NOMO-1 treated with dmso at 0.1 percent for 144 hours (cell line): ENCODE results near the gene CAMK2G.

Experiments
- DNase-seq: peaks from one replicate; lab custom pipeline; 2025; ENCODE audit not compliant: unreplicated experiment; lab: John Stamatoyannopoulos, UW

The CAMK2G gene

DNA sequence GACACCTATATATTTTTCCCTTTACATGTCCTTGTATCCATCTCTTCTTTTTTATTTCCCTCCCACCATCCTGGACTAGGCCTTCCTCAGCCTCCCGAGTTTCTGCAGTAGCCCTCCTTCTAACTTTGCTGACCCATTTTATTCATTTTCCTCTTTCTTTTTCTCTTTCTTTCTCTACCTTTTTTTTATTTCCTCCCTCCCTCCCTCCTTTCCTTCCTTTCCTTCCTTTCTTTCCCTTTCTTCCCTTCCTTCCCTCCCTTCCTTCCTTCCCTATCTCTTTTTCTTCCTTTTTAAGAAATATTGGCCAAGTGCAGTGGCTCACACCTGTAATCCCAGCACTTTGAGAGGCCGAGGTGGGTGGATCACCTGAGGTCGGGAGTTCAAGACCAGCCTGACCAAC is 9.7 kb upstream of the CAMK2G start:
- DNase-seq: no peak

DNA sequence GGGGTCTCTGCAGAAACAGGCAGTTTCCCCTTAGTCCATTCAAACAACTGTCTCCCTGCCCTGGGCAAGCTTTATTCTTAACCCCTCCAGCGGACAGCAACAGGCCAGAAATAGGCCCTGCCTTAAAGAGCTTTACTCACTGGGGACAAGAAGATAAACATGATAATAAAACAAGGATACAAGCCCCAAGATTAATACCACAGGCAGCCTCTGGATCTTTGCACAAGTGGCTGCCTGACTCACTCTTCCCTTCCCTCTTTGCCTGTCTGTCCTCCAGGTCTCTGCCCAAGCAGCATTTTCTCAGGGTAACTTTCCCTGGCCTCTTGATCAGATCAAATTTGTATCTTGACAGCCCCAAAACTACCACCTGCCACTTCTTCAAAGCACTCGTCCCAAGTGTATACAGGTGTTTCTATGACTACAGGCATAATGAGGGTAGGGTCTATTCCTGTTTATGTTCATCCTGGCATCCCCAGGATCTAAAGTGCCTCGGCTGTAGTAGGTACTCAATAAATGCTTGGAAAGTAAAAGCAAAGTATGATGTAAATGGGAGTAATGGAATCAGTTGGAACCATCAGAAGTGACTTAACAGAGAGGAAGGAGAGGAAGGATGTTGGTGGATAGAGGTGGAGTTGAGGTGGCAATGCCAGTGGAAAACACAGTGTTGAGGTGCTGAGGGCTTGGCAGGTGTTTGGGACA is 7.0 kb upstream of the CAMK2G start:
- no peak for DNase-seq

DNA sequence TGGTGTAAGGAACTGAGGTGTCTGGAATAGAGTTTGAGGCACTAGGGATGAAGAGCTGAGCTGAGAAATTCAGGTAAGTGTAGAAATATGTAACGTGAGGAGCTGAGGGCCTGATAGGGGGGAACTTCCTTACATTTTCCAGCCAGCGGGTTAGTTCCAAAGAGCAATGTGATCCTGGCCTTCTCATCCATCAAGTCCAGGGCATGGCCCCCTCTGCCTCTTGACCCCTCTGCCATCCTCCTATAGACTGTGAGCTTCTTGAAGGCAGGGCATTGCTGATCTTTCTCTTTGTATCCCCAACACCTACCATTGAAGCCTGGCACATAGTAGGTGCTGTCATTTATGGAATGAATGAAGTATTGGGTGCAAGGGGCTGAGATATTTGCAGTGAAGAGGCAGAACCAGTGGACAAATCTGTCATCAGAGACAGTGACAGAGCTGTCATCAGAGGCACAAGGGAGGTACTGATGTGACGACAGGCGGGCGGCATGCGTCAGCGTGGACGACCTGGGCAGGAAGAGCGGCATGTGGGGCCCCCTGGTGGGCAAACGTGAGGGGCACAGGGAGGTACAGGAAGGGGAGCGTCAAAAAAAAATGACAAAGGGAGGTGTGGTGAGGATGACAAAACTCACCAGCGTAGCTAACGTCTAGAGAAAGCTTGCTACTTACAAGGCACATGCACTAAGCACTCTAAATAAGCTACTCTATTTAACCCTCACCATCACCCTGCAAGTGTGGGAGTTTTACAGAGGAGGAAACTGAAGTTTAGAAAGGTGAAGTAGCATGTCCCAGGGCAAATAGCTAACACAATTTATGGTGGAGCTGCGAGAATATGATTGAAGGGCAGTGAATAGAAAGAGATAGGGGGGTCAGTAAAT is 5.2 kb upstream of the CAMK2G start:
- peak; percentile 96 for DNase-seq

DNA sequence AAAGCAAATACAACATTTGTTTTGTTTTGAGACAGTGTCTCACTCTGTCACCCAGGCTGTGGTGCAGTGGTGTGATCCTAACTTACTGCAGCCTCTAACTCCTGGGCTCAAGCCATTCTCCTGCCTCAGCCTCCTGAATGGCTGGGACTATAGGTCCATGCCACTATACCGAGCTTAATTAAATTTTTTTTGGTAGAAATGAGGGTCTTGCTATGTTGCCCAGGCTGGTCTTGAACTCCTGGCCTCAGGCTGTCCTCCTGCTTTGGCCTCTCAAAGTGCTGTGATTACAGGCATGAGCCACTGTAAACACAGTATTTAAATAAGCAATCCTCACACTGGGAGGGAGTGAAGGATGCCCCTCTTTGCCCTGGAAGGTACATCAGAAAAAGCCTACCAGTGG is 4.0 kb upstream of the CAMK2G start:
- DNase-seq: no peak

DNA sequence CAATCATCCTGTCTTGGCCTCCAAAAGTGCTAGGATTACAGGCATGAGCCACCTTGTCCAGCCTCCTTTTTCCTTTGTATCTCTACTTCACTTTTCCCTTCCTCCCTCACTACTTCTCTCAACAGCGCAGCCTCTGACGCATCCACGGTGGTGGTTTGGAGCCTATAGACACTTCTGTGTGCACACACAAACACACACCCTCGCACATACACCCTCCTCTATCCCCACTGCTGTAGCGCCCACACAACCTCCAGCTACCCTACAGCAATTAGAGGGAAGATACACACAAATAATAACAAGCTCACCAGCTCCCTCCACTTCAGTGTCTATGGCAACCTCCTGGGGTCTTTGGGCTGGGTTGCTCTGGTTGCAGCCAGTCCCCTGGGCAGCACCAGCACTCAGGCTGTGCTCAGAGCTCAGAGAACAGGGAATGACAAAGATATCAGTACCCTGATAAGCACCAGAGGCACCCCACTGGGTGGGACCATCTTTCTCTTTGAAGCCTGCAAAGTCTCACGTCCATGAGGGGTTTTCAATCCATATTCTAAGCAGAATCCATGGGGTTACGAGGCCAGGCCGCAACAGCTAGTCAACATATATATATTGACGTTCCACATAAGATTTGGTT is 3.3 kb upstream of the CAMK2G start:
- no peak for DNase-seq

DNA sequence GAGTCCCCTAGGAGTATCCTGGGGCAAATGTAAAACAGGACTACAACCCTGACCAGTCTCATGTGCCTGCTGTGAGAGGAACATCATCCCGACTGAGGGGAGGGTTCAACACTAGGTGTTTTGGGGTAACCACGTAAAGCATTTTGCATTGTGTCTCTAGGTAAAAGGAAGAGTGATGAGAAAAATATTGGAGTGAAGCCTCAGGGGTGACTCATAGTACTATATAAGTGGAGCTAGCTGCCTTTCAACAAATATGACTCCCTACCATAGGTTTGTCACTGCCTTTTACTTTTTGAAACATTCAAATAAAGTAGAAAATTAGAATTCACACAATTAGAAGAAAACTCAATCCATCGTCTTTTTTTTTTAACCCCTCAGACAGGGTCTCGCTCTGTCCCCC is 2.6 kb upstream of the CAMK2G start:
- DNase-seq: no peak

DNA sequence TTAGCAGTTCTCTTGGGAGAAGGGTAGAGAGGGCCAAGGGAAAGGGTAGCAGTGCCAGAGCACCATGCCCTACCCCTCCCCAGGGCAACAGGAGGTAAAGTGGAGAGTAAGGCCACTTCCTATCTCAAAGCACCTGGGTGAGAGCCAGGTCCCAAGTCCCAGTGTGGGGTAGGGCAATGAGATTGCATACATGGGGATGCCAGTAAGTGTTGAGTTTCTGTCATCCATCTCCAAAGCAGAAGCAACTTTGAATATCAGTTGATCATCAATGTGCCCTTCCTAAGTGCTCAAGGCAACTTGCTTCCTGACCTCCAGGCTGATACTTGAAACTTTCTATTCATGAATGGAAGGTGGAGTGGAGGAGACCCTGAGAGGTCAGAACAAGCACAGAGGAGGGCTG is 2.2 kb upstream of the CAMK2G start:
- DNase-seq: no peak

DNA sequence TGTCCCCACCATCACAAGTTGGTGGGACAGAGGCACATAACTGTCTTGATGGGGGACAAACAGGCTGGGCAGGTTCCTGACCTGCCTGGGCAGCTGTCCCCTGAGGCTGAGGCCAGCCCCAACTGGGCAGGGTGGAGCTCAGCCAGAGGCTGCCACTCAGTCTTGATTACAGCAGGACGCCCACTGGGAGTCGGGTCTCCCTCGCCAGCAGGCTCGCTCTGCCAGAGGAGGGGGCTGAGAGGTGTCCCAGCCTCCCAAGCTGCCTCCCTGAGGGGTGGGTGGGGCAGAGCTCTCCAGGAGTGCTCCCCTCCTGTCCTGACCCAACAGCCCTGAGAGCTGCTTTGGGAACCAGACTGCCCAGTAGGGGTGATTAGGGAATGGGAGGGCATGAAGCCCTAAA is 1.8 kb upstream of the CAMK2G start:
- no peak for DNase-seq

DNA sequence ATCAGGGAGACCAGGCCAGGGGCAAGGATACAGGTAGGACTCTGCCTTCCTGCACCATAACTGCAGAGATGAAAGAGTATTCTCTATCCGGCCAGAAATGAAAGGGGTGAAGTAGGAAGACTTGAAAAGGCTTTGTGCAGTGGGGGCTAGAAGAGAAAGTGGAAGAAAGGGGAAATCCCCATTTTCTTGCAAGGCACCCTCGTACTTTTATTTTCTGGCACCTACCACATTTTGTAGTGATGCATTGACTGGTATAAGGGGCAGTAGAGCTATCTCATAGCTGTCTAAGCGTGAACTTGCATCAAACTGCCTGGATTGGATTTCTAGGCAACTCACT is 752 bp upstream of the CAMK2G start:
- DNase-seq: peak; percentile 28

DNA sequence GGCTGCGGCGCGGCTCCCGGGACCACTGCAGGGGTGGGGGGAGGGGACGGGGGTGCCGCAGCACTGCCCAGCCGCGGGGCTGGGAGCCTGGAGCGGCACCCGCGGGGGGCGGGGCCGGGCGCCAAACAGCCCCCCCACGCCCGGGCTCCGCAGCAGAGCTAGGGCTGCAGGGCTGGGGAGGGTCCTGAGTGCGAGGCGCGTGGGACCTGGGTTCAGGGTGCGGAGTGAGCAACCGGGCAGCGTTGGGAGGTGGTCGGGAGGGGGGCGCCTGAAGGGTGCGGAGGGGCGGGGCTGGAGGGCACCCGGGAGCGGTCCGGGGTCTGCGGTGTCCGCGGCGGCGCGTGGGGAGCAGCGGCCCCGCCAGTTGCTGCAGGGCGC is 528 bp downstream of the CAMK2G start:
- DNase-seq: no peak

DNA sequence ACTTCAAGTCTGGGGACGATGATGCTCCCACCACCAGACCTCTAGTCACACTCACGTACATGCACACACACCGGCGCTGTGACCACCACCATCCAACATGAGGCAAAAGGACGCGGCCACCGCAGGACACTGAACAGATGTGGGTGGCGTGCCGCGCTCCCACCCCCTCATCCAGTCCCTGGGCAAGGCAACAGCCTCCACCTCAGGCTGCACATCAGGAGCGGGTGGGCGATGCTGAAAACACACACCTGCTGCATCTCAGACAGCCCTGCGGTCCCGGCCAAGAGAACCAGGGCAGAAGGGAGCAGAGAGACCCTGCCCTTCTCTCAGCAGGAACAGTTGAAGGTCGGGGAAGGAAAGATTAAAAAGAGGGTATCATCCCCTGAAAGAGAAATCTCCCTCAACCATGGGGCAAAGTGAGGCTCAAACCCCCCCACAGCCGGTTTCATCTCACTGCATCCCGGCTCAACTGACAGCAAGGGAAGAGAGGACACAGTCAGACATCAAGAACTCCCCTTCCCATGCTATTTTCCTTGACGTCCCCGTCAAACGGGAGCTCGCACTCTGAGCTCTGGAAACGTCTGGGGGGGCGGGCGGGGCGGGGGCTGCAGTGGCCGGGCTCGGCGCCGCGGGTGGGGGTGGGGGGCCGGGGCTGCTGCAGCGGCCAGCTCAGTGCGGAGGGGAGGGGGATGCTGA is 1.1 kb downstream of the CAMK2G start:
- no peak for DNase-seq

DNA sequence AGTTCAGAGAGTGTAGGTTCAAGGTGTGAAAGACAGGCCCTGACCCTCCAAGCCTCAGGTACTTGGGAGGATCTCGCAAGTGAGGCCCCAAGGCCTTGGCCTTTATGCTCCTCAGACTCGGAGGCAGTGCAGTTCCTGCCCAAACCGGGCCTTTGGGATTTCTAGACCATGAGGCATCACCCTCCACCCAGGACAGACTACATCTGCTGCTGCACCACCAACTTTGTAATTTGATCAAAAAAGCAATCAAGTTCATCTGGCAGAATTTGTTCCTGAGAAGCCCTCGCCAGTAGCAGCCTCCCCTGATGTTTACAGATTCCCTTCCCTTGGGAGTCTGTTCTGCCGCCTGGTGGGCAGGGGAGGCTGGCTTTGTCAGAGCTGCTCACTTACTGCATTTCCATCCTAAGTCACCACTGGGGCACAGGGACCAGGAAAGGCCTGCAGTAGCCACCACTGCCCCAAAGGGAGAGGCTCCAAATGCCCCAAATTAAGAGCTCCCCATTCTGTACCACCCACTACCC is 2.1 kb downstream of the CAMK2G start:
- DNase-seq: no peak

DNA sequence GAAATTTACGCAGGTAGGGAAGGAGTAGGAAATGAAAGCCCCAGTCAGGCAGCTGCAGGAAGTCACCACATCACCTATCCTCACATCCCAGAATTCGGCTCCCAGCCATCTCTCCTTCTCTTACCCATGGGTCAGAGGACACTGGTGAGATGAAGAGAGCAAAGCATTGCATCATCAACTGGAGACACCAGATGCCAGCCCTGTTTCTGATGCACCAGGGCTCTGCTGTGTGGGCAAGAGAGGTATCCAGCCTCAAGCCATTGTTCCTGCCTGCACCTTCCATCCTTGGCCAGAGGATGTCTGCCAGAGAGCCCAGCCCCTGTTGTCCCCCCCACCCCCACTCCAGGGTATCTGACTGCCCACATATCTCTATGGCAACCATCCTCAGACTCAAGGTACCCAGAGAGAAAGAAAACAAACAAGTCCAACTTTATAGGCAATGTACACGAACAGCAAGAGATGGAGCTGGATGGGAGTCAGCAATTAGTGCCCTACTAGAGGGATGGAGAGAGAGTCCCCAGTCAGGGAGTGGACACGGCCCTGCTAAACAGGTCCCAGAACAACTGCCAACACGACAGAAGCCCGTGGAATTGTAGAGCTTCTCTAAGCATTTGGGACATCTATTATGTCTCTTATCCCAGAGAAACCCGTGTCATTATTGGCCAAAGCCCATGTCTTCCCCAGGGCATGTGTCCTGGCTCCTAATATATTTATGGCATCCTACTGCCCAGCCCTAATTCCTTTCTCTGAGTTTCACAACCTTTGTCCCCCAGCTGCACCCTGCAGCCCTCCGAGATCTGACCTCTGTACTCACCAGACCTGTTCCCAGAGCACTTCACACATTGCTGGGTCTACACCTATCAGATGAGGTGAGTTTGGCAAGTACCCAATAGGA is 2.8 kb downstream of the CAMK2G start:
- no peak for DNase-seq

DNA sequence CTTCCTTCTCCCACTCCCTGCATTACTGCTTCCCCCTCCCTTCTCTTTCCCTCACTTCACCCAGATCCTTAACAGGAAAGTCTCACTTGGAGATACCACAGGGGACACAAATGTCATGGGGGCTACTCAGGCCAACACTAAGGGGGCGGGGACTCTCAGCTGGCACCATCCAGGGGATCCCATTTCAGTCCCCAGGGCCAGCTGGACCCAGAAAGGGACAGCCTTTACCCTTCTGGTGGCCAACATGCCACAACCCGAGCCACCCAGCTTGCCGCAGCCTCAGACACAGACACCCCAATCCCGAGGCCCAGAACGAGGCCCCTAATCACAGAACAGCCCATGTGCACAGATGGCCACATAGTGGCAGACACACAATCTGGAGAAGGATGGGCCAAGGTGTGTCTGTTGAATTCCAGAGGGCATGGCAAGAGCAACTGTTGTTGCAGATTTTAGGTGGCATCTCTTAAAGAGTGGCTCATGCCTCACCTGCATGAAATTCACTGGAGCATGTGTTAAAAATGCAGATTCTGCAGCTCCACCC is 5.6 kb downstream of the CAMK2G start:
- no peak for DNase-seq

DNA sequence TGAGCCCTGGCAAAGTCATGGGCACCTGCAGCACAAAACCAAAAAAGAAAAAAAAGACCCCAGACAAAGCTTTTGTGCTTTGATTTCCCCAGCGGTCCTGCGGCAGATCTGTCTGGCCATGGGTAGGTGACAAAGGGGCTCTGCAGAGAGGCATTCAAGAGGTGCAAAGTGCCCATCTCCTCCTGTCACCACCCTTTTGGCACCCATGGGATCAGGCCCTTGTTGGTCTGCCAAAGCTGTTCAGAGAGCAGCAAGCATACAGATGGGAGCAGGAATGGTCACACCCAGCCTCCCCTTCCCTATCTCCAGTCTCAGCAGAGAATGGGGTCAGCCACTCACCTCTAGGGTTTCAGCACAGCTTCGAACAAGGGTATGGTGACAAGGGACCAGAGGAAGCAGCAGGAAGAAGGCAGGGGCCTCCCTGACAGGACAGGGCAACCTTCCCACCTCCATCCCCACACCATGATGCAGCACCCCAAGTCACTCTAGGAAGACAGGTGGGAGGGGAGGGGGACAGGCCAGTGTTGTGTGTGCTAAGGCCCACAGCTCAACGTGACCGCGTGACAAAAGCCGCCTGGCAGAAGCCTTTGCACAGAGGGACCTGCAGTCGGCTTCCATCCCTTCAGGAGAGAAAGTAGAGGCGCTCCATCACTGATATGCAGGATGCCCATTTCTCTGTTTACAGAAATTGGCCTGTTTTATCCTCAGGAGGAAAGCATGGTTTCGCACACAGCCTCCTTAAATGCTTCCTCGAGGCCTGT is 6.3 kb downstream of the CAMK2G start:
- DNase-seq: no peak

DNA sequence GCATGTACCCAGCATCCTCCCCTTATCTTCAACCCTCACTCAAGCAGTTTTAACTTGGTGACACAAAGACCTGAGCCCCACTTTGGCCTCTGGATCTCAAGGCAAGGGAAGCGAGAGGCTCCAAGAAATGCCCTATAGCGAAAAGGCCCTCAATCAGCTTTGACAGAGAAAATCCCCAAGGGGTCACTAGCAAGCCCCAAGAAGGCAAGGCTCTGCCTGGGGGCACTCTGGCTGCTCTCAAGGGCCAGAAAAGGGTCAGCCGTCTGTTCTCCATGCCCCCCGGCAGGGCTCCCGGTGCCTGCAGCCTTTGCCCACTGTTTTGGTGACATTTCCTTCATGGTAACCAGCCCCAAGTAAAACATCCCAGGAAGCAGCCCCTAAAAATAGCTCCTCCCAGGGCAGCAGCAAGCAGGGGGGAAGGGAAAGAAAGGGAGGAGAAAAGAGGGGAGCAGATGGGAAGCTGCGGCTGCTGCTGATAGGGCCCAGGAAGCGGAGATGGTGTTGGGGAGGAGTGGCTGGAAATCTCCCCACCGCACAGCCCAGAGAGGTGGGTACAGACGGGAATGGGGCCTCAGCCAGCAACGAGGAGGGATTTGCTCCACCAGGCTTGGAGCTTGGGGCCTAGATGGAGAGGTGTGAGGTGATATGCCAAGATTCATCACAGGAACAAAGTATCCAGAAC is 7.1 kb downstream of the CAMK2G start:
- DNase-seq: no peak

DNA sequence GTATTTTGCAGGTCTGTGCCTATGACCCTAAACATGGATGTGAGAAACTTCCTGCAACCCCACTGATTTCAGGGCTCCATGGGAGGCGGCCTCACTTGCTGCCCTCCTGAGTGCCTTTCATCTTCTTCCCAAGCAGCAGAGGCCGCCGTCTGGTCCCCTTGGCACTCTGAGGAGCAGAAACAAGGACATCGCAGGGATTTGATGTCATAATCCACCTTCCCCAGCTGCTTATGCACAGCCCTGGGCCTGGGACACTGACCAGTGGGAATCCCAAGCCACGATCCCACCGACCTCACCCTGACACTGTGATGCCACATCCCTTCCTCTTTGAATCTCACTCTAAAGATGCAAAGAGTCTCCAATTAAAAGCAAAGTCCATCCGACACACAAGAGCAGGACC is 7.7 kb downstream of the CAMK2G start:
- DNase-seq: no peak

DNA sequence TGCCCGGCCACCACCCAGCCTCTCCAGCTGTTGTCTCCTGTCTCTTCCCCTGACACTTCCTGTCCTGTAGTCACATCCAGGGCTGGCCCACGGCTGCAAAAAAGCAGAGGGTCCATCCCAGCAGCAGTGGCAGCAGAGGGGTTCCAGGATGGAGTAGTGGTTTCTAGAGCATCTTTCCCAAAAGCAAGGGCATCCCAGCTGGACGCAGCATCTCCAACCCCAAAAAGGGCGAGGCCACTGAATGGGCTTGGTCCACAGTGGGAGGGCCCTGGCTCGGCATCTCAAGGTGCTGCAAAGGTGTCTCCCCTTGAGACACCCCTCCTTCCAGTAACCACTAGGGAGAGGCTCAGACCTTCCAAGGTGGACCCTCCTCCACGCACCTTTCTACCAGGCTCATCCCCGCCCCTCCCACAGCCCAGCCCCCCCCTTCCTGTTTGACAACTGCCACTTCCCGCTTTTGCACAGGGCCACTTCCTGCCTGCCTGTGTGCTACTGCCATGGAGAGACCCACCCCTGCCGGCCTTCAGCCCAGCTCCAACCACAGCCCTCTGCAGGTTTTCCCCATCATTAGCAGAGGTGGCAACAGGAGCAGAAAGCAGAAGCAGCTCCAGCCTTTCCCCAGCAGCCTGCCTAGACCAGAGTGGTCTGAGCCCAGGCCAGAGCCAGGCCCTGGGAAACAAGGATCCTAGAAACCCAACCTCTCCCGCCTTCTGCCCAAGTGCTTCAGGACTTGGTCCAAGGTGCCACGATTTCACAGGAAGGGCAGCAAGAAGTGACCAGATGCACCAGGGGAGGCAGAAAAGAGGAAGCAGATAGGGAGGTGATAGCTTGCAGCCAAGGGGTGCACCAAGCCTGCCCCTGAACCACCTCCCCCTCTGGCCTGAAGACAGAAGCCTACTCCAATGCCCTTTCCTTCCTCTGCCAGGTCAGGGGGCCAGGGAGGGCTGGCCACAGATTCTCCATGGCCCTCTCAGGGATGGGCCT is 8.6 kb downstream of the CAMK2G start:
- peak; percentile 90 for DNase-seq
